Measurements from ENCODE around the gene RCOR1.

DNA sequence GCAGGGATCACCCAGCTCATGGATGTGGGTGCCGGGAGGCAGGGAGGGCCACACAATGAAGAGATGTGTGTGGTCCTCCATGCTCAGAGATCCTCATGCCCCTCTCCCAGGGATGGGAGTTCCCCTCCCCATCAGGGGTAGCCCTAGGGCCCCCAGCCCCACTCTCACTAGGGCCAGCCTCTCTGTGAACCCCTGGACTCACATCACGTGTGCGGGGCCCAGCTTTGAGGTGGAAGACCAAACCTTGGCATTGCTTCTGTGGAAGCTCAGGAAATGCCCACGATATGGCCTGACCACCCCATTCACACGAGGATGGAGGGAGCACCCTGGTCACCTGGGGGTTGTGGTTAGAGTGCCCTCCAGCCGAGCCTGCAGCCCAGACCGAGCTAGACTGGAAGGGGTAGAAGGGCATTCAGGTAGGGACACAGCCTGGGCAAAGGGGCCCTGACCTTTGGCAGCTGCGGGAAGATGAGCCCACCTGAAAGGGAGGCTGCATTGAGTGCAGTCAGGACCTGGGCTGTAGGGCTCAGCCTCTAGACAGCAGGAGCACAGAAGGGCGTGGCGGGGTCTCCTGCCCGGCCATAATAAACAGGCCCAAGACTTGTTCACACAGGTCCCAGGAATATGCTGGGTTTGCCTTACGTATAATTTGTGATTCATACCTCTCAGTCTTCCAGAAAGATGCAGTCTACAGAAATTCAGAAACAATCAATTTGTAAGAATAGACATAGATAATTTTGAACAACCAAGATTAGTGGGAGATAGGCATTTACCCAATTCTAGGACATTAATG is 34.8 kb upstream of the RCOR1 start:
- TF ChIP-seq SP1 (IDR thresholded peaks at IDR 0.05) (no peak), FOXK2 (IDR thresholded peaks at IDR 0.05) (no peak), ZNF384 (IDR thresholded peaks at IDR 0.05) (no peak), BHLHE40 (IDR thresholded peaks at IDR 0.05; ENCODE audit: borderline replicate concordance) (no peak), L3MBTL2 (conservative IDR thresholded peaks at IDR 0.05) (no peak), SUZ12 (IDR thresholded peaks at IDR 0.05) (no peak), NFRKB (IDR thresholded peaks at IDR 0.05) (no peak), HDGF (IDR thresholded peaks at IDR 0.05; ENCODE audit: borderline replicate concordance) (no peak), ELF4 (IDR thresholded peaks at IDR 0.05) (no peak), LEF1 (IDR thresholded peaks at IDR 0.05; ENCODE audit: borderline replicate concordance) (no peak), PKNOX1 (IDR thresholded peaks at IDR 0.05) (no peak)
